ENCODE results near the gene HSPH1. TPM values are rescaled to one million over a fixed set of nuclear protein-coding genes. Genes with fewer than 3 reads are reported as not detected.
"Not testable (repeated sequence)": the region's sequence is repeated elsewhere in the genome, so short reads cannot be mapped to it uniquely, and the experiment has no call there.

HSPH1 gene
- polyA plus RNA-seq, 4 donors, result 103 to 157 (median 138) TPM

- DNase-seq (ENCODE audit: low read depth in 4 of 4, low spot score in 3 of 4), result not testable (repeated sequence)
Measured at GRCh38 chr13:31177813-31178495, 16.2 kb upstream of the HSPH1 start.

GRCh38 chr13:31175847-31176532 lies 14.3 kb upstream of the HSPH1 start:
- no peak for DNase-seq (ENCODE audit: low read depth in 4 of 4, low spot score in 3 of 4)

GRCh38 chr13:31174018-31174417 lies 12.3 kb upstream of the HSPH1 start:
- no peak for DNase-seq (ENCODE audit: low read depth in 4 of 4, low spot score in 3 of 4)

GRCh38 chr13:31172535-31172934 lies 10.8 kb upstream of the HSPH1 start:
- DNase-seq (ENCODE audit: low read depth in 4 of 4, low spot score in 3 of 4), result no peak

- no peak for DNase-seq (ENCODE audit: low read depth in 4 of 4, low spot score in 3 of 4)
Measured at GRCh38 chr13:31172001-31172400, 10.3 kb upstream of the HSPH1 start.

- no peak for DNase-seq (ENCODE audit: low read depth in 4 of 4, low spot score in 3 of 4)
Measured at GRCh38 chr13:31168736-31169135, 7.0 kb upstream of the HSPH1 start.

GRCh38 chr13:31168166-31168565 lies 6.5 kb upstream of the HSPH1 start:
- DNase-seq (ENCODE audit: low read depth in 4 of 4, low spot score in 3 of 4), result no peak

- DNase-seq (ENCODE audit: low read depth in 4 of 4, low spot score in 3 of 4), result no peak
Measured at GRCh38 chr13:31167490-31167889, 5.8 kb upstream of the HSPH1 start.

- no peak for DNase-seq (ENCODE audit: low read depth in 4 of 4, low spot score in 3 of 4)
Measured at GRCh38 chr13:31166591-31166990, 4.9 kb upstream of the HSPH1 start.

- peak; percentile 90 to 95 (median 94) for DNase-seq (ENCODE audit: low read depth in 4 of 4, low spot score in 3 of 4)
Measured at GRCh38 chr13:31162151-31163008, 676 bp upstream of the HSPH1 start.

- peak; percentile 44 to 64 (median 59) for DNase-seq (ENCODE audit: low read depth in 4 of 4, low spot score in 3 of 4)
Measured at GRCh38 chr13:31160857-31161556, 697 bp downstream of the HSPH1 start.

- DNase-seq (ENCODE audit: low read depth in 4 of 4, low spot score in 3 of 4), result no peak
Measured at GRCh38 chr13:31159306-31159705, 2.4 kb downstream of the HSPH1 start.

GRCh38 chr13:31154939-31155338 lies 6.8 kb downstream of the HSPH1 start:
- DNase-seq (ENCODE audit: low read depth in 4 of 4, low spot score in 3 of 4), result no peak

- DNase-seq (ENCODE audit: low read depth in 4 of 4, low spot score in 3 of 4), result no peak
Measured at GRCh38 chr13:31151837-31152236, 9.9 kb downstream of the HSPH1 start.

GRCh38 chr13:31150315-31150985 lies 11.3 kb downstream of the HSPH1 start:
- DNase-seq (ENCODE audit: low read depth in 4 of 4, low spot score in 3 of 4), result no peak

- DNase-seq (ENCODE audit: low read depth in 4 of 4, low spot score in 3 of 4), result no peak
Measured at GRCh38 chr13:31149604-31150003, 12.1 kb downstream of the HSPH1 start.

GRCh38 chr13:31145417-31145816 lies 16.3 kb downstream of the HSPH1 start:
- DNase-seq (ENCODE audit: low read depth in 4 of 4, low spot score in 3 of 4), result no peak

- no peak for DNase-seq (ENCODE audit: low read depth in 4 of 4, low spot score in 3 of 4)
Measured at GRCh38 chr13:31138515-31138914, 23.2 kb downstream of the HSPH1 start.

- DNase-seq (ENCODE audit: low read depth in 4 of 4, low spot score in 3 of 4), result no peak
Measured at GRCh38 chr13:31136724-31137123, 25.0 kb downstream of the HSPH1 start.

- no peak for DNase-seq (ENCODE audit: low read depth in 4 of 4, low spot score in 3 of 4)
Measured at GRCh38 chr13:31134039-31134711, 27.5 kb downstream of the HSPH1 start.

Data from left renal pelvis (tissue), 4 donors.